GM18508 (cell line): ENCODE results near the gene SLC30A9.

Source experiments
- ATAC-seq: cut with Tn5 transposase; IDR thresholded peaks from one replicate; pipeline ENCODE4 v1.9.1; 2021; ENCODE audit warnings: moderate number of reproducible peaks; ENCODE audit not compliant: insufficient read depth, unreplicated experiment

The SLC30A9 gene

GRCh38 chr4:42132099-42132498, 141.8 kb downstream of the SLC30A9 start:
- ATAC-seq, result no peak

DNA sequence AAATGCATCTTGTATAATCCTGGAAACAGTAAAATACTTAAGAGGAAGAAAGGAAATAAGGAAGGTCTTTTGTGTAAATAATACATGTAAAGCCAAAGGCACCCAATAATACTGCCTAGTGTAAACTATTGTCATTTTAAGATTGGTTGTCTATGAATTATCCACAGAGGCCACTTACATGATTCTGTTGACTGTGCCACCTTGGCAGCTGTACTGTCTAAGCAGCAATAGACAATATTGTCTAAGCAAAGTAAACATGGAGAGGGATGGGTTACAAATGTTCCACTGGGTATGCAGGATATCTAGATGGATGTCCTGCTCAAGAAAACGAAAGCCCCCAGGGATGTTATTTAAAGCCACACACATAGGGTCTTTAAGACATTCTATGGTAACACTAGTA, 142.7 kb downstream of the SLC30A9 start:
- ATAC-seq, result no peak

- ATAC-seq, result no peak
These were observed 146.0 kb downstream of the SLC30A9 start for GRCh38 chr4:42136371-42136770.
